GM18867 (cell line): ENCODE results near the gene ADISSP.

ENCODE experiments used
- ATAC-seq: cut with Tn5 transposase; IDR thresholded peaks from one replicate; pipeline ENCODE4 v1.9.1; 2021; ENCODE audit warnings: mild to moderate bottlenecking, moderate library complexity; ENCODE audit not compliant: unreplicated experiment

The ADISSP gene

GRCh38 chr20:3720626-3721025 lies 46.9 kb downstream of the ADISSP start:
- ATAC-seq, result no peak

GRCh38 chr20:3720068-3720467 lies 47.5 kb downstream of the ADISSP start:
- no peak for ATAC-seq

GRCh38 chr20:3719046-3719445 lies 48.5 kb downstream of the ADISSP start:
- no peak for ATAC-seq

GRCh38 chr20:3716195-3716834 lies 51.2 kb downstream of the ADISSP start:
- ATAC-seq, result no peak

GRCh38 chr20:3714092-3714491 lies 53.5 kb downstream of the ADISSP start:
- ATAC-seq, result no peak

- ATAC-seq, result no peak
These were observed 55.2 kb downstream of the ADISSP start, which contains the start of gene SIGLEC1 for GRCh38 chr20:3712279-3712873. Gene SIGLEC1 (minus strand): TSS chr20:3712600. CDS start chr20:3707128, 5,472 bp downstream.

- ATAC-seq, result no peak
These were observed 56.0 kb downstream of the ADISSP start for GRCh38 chr20:3711484-3711941.

- ATAC-seq, result no peak
These were observed 56.7 kb downstream of the ADISSP start for GRCh38 chr20:3710703-3711483.

GRCh38 chr20:3710011-3710466 lies 57.5 kb downstream of the ADISSP start:
- no peak for ATAC-seq

- ATAC-seq, result no peak
These were observed 60.0 kb downstream of the ADISSP start for GRCh38 chr20:3707508-3707899.

GRCh38 chr20:3706774-3707507 lies 60.6 kb downstream of the ADISSP start:
- no peak for ATAC-seq

GRCh38 chr20:3705970-3706739 lies 61.4 kb downstream of the ADISSP start:
- no peak for ATAC-seq

- no peak for ATAC-seq
These were observed 62.0 kb downstream of the ADISSP start for GRCh38 chr20:3705491-3705969.

- no peak for ATAC-seq
These were observed 63.5 kb downstream of the ADISSP start for GRCh38 chr20:3704087-3704486.
